SK-N-SH (cell line): ENCODE measurements around the gene TAS1R1. TPM values are rescaled to one million over a fixed set of nuclear protein-coding genes. Genes with fewer than 3 reads are reported as not detected.

ENCODE experiments used
- CTCF ChIA-PET: fragments of 300-600, 350-600 bp; formaldehyde crosslinking; extraction: SDS; loops from one replicate; lab custom pipeline; 2021; lab: Yijun Ruan, JAX
- POLR2A ChIA-PET: fragments of 350-600 bp; sonication (Branson Sonifier 250); formaldehyde crosslinking; extraction: SDS; loops from one replicate; lab custom pipeline; 2020; ENCODE audit warnings: antibody characterized with exemption, inconsistent platforms; lab: Yijun Ruan, JAX
- DNase-seq: peaks from one replicate; pipeline ENCODE4 v3.0.0; 2012
- H2AFZ ChIP-seq: fragments of 200-600 bp; sonication (generic); 2 replicates; pipeline ENCODE4 v1.8.1; 2016; ENCODE audit warnings: antibody characterized with exemption, mild to moderate bottlenecking, low read depth
- H3F3A ChIP-seq: fragments of 200-600 bp; sonication (generic); replicated peaks from 2 replicates; pipeline ENCODE3; 2016; ENCODE audit warnings: antibody characterized with exemption, mild to moderate bottlenecking; ENCODE audit not compliant: insufficient read depth
- H3K27ac ChIP-seq, 2 experiments: fragments of 200-500 bp in 1 of 2; fragments of 200-600 bp in 1 of 2; sonication (Bioruptor generic) in 1 of 2; sonication (generic), shearing (Covaris generic) in 1 of 2; 2 replicates each; pipeline versions ENCODE4 v1.5.1 to v1.6.1; 2014 to 2016; ENCODE audit warnings: low read depth in 2 of 2, inconsistent platforms in 1 of 2, low read length in 1 of 2, mild to moderate bottlenecking in 1 of 2, mixed read lengths in 1 of 2
- H3K27me3 ChIP-seq: fragments of 200-600 bp; sonication (generic), shearing (Covaris generic); 2 replicates; pipeline ENCODE4 v1.6.1; 2016; ENCODE audit warnings: mixed run types; ENCODE audit not compliant: insufficient read depth
- H3K36me3 ChIP-seq, 2 experiments: fragments of 200-500 bp in 1 of 2; fragments of 200-600 bp in 1 of 2; sonication (Bioruptor generic) in 1 of 2; sonication (generic) in 1 of 2; replicated peaks in 1 of 2; 2 replicates each; pipeline versions ENCODE3 to v1.5.1; 2014 to 2016; ENCODE audit warnings: low read length in 1 of 2, mild to moderate bottlenecking in 1 of 2; ENCODE audit not compliant: insufficient read depth in 2 of 2, control insufficient read depth in 1 of 2
- H3K4me1 ChIP-seq, 2 experiments: fragments of 200-500 bp in 1 of 2; fragments of 200-600 bp in 1 of 2; sonication (Bioruptor generic) in 1 of 2; sonication (generic), shearing (Covaris generic) in 1 of 2; 2 replicates each; pipeline versions ENCODE4 v1.5.1 to v1.6.1; 2014 to 2016; ENCODE audit warnings: low read depth in 1 of 2, low read length in 1 of 2, mixed run types in 1 of 2; ENCODE audit not compliant: insufficient read depth in 2 of 2, control insufficient read depth in 1 of 2
- H3K4me2 ChIP-seq: fragments of 200-600 bp; sonication (generic), shearing (Covaris generic); 2 replicates; pipeline ENCODE4 v1.6.1; 2017; ENCODE audit warnings: mixed run types
- H3K4me3 ChIP-seq, 2 experiments: fragments of 200-500 bp in 1 of 2; fragments of 200-600 bp in 1 of 2; sonication (Bioruptor generic) in 1 of 2; sonication (generic), shearing (Covaris generic) in 1 of 2; 2 replicates each; pipeline versions ENCODE4 v1.5.1 to v1.8.1; 2014 to 2016; ENCODE audit warnings: low read depth in 2 of 2, inconsistent platforms in 1 of 2, low read length in 1 of 2, mild to moderate bottlenecking in 1 of 2, mixed read lengths in 1 of 2, moderate library complexity in 1 of 2
- H3K79me2 ChIP-seq: fragments of 200-600 bp; sonication (generic); 2 replicates; pipeline ENCODE4 v1.8.1; 2017; ENCODE audit warnings: mild to moderate bottlenecking; ENCODE audit not compliant: insufficient read depth
- H3K9ac ChIP-seq: fragments of 200-600 bp; sonication (generic); 2 replicates; pipeline ENCODE4 v1.6.1; 2017; ENCODE audit warnings: mixed run types
- H3K9me2 ChIP-seq: fragments of 200-600 bp; sonication (generic); 2 replicates; pipeline ENCODE4 v1.6.1; 2017; ENCODE audit warnings: mixed run types
- H3K9me3 ChIP-seq: fragments of 200-600 bp; sonication (generic); 2 replicates; pipeline ENCODE4 v1.6.1; 2017; ENCODE audit warnings: mixed run types, mild to moderate bottlenecking, moderate library complexity
- H4K20me1 ChIP-seq: fragments of 200-600 bp; sonication (generic); 2 replicates; pipeline ENCODE4 v1.6.1; 2017; ENCODE audit warnings: mild to moderate bottlenecking, mixed run types; ENCODE audit not compliant: insufficient read depth
- EP300 ChIP-seq, 2 experiments: IDR thresholded peaks; 2 replicates each; pipeline versions ENCODE4 v1.4.0 to v1.6.1; 2012; ENCODE audit warnings: borderline replicate concordance in 1 of 2, low read depth in 1 of 2, low read length in 1 of 2
- EZH2phosphoT487 ChIP-seq: fragments of 200-600 bp; sonication (generic); IDR thresholded peaks from 2 replicates; pipeline ENCODE4 v1.6.1; 2017; ENCODE audit warnings: low read depth, mixed run types, mild to moderate bottlenecking, antibody characterized with exemption, moderate library complexity, borderline replicate concordance
- FOXJ3 ChIP-seq: sonication (generic); formaldehyde crosslinking; IDR thresholded peaks from 2 replicates; pipeline ENCODE4 v1.5.1; 2020; ENCODE audit warnings: mild to moderate bottlenecking, missing genetic modification reagents
- FOXM1 ChIP-seq: IDR thresholded peaks from 2 replicates; pipeline ENCODE4 v1.4.0; 2012; ENCODE audit warnings: low read depth, mild to moderate bottlenecking
- GABPA ChIP-seq: IDR thresholded peaks from 2 replicates; pipeline ENCODE4 v1.4.0; 2012; ENCODE audit warnings: low read depth, mild to moderate bottlenecking
- MEF2A ChIP-seq: IDR thresholded peaks from 2 replicates; pipeline ENCODE4 v1.4.0; 2012; ENCODE audit warnings: low read depth, borderline replicate concordance
- MXI1 ChIP-seq: IDR thresholded peaks from 2 replicates; pipeline ENCODE4 v1.6.1; 2012; ENCODE audit warnings: mild to moderate bottlenecking, low read depth, low read length, improper control_type of control experiment
- POLR2AphosphoS5 ChIP-seq: IDR thresholded peaks from 2 replicates; pipeline ENCODE4 v1.6.1; 2012; ENCODE audit warnings: low read depth, low read length
- RAD21 ChIP-seq: IDR thresholded peaks from 2 replicates; pipeline ENCODE4 v1.6.1; 2012; ENCODE audit warnings: mild to moderate bottlenecking, low read length
- RCOR1 ChIP-seq: fragments of 150-350 bp; IDR thresholded peaks from 2 replicates; pipeline ENCODE4 v1.6.1; 2017; ENCODE audit warnings: antibody characterized with exemption, low read length
- RFX5 ChIP-seq: IDR thresholded peaks from 2 replicates; pipeline ENCODE4 v1.6.1; 2012; ENCODE audit warnings: mild to moderate bottlenecking, improper control_type of control experiment, low read length
- SIN3A ChIP-seq: IDR thresholded peaks from 2 replicates; pipeline ENCODE4 v1.6.1; 2012; ENCODE audit warnings: low read depth, mild to moderate bottlenecking, low read length, moderate library complexity, borderline replicate concordance
- YY1 ChIP-seq: IDR thresholded peaks from 2 replicates; pipeline ENCODE4 v1.4.0; 2012; ENCODE audit warnings: low read depth, mild to moderate bottlenecking
- WGBS: methylation state at CpG from one replicate; pipeline ENCODE4 v1.1.6; 2017; ENCODE audit warnings: low lambda C conversion rate; 5-methylcytosine and 5-hydroxymethylcytosine counted together
- polyA plus RNA-seq, 3 experiments: library from polyadenylated mRNA; depleted of rRNA; stranded (reverse); fragments of >200 nt; gene quantifications; 2 replicates each; pipeline ENCODE4 v1.2.3, GENCODE V29; 2012
- TF ChIP-seq, protein P1 (sequence below): IDR thresholded peaks from 2 replicates; pipeline ENCODE4; 2012
- TF ChIP-seq, protein P2 (sequence below): IDR thresholded peaks from 2 replicates; pipeline ENCODE4 v1.4.0; 2012; ENCODE audit warnings: low read depth, borderline replicate concordance
- TF ChIP-seq, protein P3 (sequence below): fragments of 150-350 bp; IDR thresholded peaks from 2 replicates; pipeline ENCODE4 v1.6.1; 2016; ENCODE audit warnings: mild to moderate bottlenecking, low read depth, low read length
- TF ChIP-seq, protein P4 (sequence below): IDR thresholded peaks from 2 replicates; pipeline ENCODE4 v1.4.0; 2012; ENCODE audit warnings: low read depth
- TF ChIP-seq, protein P5 (sequence below): IDR thresholded peaks from 2 replicates; pipeline ENCODE4 v1.4.0; 2012; ENCODE audit warnings: low read depth, borderline replicate concordance

The TAS1R1 gene
- polyA plus RNA-seq, 1 of the 3 experiments (the other 2 are of a cell fraction): not detected

DNA sequence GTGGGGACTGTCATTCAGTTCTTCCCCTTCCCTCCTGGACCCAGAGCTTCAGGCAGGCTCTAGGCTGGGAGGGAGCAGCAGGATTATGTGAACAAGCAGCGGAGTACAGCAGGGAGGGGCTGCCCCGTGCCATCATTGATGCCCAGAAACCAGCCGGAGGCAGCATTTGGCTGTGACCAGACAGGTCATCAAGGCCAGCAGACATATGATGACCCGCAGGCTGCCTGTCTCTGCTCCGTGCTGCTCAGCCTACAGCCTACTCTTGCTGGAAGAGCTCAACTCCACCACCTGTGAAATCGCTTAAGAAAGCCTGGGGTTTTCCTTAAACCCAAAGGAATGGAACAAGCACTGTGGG, 42.6 kb downstream of the TAS1R1 start:
- peaks cover 59% of the 10 kb centered on the region for H3K79me2 ChIP-seq
- H3K27ac ChIP-seq: no peak overlapping the region
- DNase-seq: no peak
- H3K4me2 ChIP-seq: no peak overlapping the region
- TF ChIP-seq, protein P1, sequence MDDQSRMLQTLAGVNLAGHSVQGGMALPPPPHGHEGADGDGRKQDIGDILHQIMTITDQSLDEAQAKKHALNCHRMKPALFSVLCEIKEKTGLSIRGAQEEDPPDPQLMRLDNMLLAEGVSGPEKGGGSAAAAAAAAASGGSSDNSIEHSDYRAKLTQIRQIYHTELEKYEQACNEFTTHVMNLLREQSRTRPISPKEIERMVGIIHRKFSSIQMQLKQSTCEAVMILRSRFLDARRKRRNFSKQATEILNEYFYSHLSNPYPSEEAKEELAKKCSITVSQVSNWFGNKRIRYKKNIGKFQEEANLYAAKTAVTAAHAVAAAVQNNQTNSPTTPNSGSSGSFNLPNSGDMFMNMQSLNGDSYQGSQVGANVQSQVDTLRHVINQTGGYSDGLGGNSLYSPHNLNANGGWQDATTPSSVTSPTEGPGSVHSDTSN: no peak
- TF ChIP-seq, protein P2, sequence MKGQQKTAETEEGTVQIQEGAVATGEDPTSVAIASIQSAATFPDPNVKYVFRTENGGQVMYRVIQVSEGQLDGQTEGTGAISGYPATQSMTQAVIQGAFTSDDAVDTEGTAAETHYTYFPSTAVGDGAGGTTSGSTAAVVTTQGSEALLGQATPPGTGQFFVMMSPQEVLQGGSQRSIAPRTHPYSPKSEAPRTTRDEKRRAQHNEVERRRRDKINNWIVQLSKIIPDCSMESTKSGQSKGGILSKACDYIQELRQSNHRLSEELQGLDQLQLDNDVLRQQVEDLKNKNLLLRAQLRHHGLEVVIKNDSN: no peak
- TF ChIP-seq RFX5 (no peak), RCOR1 (no peak), EZH2phosphoT487 (no peak), MEF2A (no peak), YY1 (no peak), SIN3A (no peak), GABPA (no peak), MXI1 (no peak), FOXJ3 (no peak), RAD21 (no peak), EP300 (IDR thresholded peaks at IDR 0.05; ENCODE audit: borderline replicate concordance in 1 of 2, low read depth in 1 of 2, low read length in 1 of 2) (no peak), FOXM1 (no peak), POLR2AphosphoS5 (no peak)
- TF ChIP-seq, protein P3, sequence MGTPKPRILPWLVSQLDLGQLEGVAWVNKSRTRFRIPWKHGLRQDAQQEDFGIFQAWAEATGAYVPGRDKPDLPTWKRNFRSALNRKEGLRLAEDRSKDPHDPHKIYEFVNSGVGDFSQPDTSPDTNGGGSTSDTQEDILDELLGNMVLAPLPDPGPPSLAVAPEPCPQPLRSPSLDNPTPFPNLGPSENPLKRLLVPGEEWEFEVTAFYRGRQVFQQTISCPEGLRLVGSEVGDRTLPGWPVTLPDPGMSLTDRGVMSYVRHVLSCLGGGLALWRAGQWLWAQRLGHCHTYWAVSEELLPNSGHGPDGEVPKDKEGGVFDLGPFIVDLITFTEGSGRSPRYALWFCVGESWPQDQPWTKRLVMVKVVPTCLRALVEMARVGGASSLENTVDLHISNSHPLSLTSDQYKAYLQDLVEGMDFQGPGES: no peak
- TF ChIP-seq, protein P4, sequence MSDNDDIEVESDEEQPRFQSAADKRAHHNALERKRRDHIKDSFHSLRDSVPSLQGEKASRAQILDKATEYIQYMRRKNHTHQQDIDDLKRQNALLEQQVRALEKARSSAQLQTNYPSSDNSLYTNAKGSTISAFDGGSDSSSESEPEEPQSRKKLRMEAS: no peak
- TF ChIP-seq, protein P5, sequence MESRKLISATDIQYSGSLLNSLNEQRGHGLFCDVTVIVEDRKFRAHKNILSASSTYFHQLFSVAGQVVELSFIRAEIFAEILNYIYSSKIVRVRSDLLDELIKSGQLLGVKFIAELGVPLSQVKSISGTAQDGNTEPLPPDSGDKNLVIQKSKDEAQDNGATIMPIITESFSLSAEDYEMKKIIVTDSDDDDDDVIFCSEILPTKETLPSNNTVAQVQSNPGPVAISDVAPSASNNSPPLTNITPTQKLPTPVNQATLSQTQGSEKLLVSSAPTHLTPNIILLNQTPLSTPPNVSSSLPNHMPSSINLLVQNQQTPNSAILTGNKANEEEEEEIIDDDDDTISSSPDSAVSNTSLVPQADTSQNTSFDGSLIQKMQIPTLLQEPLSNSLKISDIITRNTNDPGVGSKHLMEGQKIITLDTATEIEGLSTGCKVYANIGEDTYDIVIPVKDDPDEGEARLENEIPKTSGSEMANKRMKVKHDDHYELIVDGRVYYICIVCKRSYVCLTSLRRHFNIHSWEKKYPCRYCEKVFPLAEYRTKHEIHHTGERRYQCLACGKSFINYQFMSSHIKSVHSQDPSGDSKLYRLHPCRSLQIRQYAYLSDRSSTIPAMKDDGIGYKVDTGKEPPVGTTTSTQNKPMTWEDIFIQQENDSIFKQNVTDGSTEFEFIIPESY: no peak
- H3K9ac ChIP-seq: no peak overlapping the region
- H3K9me3 ChIP-seq: no peaks in the 10 kb centered on the region
- H3K27me3 ChIP-seq: no peaks in the 10 kb centered on the region
- no peak overlapping the region for H2AFZ ChIP-seq
- H4K20me1 ChIP-seq: peaks cover 24% of the 10 kb centered on the region; the same call in 1 of the 2 replicates
- WGBS: 100% methylated on average over 2 of the region's 6 CpGs
- H3K4me1 ChIP-seq: peaks cover 0 to 26% of the 10 kb centered on the region in 2 experiments; a peak in 1 of 4 replicates
- no peaks in the 10 kb centered on the region for H3K9me2 ChIP-seq
- CTCF ChIA-PET: no interaction called here
- no peaks in the 10 kb centered on the region for H3F3A ChIP-seq
- H3K36me3 ChIP-seq: peaks cover 4 to 34% of the 10 kb centered on the region in 2 experiments
- POLR2A ChIA-PET: no interaction called here
- H3K4me3 ChIP-seq: no peak overlapping the region
